Retinal pigment epithelial cell (primary cell): ENCODE data around the gene NAT16.
A peak's percentile ranks its signal among the peaks of the same experiment; 100 is the strongest.

Experiments used
- DNase-seq: peaks from one replicate; pipeline ENCODE4 v3.0.0-alpha.2; 2010; ENCODE audit warnings: low read depth
- H3K4me3 ChIP-seq: 2 replicates; pipeline ENCODE4 v1.5.1; 2011; ENCODE audit warnings: mild to moderate bottlenecking, low read length, control low read depth, moderate library complexity
- TF ChIP-seq, protein P1 (sequence below): conservative IDR thresholded peaks from 2 replicates; pipeline ENCODE4 v1.5.1; 2011; ENCODE audit warnings: low read depth, low read length, control low read depth, inconsistent platforms

Gene NAT16

DNA sequence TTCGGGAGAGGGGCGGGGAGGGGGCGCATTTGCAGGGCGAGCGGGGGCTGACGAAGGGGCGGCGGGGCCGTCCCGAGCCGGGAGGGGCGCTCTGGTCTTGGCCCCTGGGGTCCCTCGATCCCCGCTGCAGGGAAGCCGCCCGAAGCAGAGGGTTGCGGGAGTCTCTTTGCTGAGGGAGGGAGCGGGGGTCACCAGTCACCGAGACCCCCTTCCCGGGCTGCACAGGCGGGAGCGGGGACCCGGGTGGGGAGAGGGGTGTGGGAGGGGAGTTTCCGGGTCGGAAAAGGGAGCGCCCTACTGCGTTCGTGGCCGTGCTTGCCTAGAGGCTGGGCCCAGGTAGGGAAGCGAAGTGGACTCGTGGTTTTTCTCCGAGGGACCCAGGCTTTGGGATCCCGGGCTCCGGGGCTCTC is 25.4 kb downstream of the NAT16 start:
- TF ChIP-seq, protein P1, sequence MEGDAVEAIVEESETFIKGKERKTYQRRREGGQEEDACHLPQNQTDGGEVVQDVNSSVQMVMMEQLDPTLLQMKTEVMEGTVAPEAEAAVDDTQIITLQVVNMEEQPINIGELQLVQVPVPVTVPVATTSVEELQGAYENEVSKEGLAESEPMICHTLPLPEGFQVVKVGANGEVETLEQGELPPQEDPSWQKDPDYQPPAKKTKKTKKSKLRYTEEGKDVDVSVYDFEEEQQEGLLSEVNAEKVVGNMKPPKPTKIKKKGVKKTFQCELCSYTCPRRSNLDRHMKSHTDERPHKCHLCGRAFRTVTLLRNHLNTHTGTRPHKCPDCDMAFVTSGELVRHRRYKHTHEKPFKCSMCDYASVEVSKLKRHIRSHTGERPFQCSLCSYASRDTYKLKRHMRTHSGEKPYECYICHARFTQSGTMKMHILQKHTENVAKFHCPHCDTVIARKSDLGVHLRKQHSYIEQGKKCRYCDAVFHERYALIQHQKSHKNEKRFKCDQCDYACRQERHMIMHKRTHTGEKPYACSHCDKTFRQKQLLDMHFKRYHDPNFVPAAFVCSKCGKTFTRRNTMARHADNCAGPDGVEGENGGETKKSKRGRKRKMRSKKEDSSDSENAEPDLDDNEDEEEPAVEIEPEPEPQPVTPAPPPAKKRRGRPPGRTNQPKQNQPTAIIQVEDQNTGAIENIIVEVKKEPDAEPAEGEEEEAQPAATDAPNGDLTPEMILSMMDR = no peak
- peak overlapping the region; percentile 80 for H3K4me3 ChIP-seq
- DNase-seq = no peak

DNA sequence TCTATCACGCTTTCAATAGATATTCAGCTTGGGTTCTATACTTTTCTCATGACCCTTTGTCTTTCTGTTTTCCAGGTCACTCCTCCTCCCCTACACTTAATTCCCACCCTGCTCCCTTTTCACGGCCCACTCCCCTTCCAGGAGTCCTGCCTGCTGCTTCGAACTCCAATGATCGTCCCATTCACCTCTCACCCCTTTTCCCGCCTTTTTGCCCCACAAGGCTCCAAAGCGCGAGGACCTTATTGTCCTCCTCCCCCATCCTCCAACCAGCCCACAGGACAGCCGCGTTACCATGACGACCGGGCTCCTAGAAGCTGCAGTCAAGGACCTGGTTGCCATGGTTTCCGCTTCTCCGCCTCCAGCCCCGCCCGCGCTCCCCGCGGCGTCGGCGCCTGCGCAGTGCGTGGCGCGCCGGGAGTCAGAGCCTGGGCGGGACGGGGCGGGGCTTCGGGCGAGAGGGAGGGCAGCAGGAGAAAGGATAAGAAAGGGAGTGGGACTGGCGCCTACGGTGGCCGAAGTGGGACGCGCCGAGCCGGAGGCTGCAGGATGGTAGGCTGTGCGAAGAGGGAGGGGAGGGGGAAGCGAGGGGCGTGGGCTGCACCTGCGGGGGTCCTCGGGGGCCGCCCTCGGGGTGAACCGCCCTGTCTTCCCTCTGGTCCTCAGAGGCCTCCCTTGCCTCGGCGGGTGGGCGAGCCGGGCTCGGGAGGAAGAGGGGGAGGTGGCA is 26.0 kb downstream of the NAT16 start, which contains the start of gene AP1S1:
AP1S1 (plus strand) TSS at position 508 of the 724 bp plus-strand sequence; CDS start at position 547, 39 bp downstream.
- H3K4me3 ChIP-seq = peak within 1 kb of the TSS; percentile 80
- DNase-seq = peak; percentile 71
- TF ChIP-seq, protein P1 = no peak

DNA sequence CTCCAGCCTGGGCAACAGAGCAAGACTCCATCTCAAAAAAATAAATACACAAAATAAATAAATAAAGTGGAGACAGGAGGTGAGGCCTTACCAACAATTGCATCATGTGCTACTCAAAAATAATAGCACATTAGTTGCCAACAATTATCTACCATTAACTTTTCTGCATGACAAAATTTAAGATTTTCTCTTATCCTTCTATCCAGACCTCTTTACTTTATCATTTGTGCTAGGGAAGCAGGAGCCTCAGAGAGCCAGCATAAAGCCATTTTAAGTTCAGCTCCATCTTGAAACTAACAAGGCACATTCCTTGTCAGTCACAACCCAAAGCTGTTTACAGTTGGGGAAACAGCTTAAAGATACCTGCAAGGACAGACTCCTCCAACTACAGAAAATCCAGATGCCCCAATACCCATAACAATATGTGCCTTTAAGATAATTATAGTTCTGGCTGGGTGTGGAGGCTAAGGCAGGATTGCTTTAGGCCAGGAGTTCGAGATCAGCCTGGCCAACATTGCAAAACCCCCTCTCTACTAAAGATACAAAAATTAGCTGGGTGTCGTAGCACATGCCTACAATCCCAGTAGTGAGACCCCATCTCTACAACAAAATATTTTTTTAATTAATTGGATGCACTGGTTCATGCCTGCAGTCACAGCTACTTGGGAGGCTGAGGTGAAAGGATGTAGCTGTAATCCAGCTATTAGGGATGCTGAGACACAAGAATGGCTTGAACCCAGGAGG is 28.0 kb downstream of the NAT16 start:
- no peak overlapping the region for H3K4me3 ChIP-seq
- TF ChIP-seq, protein P1 = no peak
- DNase-seq = no peak

DNA sequence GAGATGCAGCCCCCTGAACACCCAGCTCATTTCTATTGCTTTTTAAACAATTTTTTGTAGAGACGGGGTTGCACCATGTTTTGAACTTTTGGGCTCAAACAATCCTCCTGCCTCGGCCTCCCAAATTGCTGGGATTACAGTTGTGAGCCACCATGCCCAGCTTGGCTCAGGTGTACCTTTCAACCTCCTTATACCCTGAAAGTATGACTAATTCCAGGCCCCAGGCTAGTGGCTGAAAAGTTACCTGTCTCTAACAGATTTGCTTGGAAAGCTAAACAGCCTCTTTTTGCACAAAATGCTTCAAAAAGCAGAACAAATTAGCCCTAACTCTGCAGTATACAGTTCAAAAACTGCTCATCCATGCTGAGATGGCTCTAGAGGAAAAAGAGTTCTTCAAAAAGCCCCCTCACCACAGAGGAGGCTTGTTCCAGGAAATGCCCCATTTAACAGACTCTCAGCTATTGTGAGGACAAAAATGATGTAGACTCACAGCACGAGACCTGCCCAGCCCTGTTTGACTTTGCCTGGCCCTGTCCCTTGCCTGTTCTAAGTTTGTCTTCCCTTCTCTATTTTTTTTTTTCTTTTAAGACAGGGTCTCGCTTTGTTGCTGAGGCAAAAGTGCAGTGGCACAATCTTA is 39.2 kb downstream of the NAT16 start:
- H3K4me3 ChIP-seq = no peak overlapping the region
- DNase-seq = no peak
- TF ChIP-seq, protein P1 = no peak

DNA sequence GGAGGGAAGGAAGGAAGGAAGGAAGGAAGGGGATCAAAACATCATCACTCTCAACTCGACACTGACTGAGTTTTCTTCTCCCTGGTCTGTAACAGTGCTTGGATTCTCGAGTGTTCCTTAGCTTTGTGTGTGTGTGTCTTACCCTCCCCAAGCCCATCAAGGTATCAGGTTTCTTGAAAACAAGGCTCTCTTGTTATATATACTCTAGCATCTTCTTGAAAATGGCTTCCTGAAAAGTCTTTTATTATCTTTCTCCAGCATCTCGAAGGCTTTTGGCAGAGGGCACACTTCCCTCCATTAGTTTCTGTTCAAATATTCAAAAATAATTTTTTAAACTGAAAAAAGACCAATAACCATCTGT is 39.8 kb downstream of the NAT16 start:
- DNase-seq = no peak
- H3K4me3 ChIP-seq = no peak overlapping the region
- TF ChIP-seq, protein P1 = no peak

DNA sequence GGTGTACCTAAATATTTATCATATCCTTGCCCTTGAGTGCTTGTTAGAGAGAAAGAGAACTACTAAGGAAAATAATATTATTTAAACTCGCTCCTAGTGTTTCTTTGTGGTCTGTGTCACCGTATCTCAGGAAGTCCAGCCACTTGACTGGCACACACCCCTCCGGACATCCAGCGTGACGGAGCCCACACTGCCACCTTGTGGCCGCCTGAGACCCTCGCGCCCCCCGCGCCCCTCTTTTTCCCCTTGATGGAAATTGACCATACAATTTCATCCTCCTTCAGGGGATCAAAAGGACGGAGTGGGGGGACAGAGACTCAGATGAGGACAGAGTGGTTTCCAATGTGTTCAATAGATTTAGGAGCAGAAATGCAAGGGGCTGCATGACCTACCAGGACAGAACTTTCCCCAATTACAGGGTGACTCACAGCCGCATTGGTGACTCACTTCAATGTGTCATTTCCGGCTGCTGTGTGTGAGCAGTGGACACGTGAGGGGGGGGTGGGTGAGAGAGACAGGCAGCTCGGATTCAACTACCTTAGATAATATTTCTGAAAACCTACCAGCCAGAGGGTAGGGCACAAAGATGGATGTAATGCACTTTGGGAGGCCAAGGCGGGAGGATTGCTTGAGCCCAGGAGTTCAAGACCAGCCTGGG is 41.8 kb downstream of the NAT16 start:
- TF ChIP-seq, protein P1 = peak; percentile 60
- H3K4me3 ChIP-seq = no peak overlapping the region
- peak; percentile 90 for DNase-seq
